GM03348 (cell line): ENCODE results near the gene MESP2.
A peak's percentile ranks its signal among the peaks of the same experiment; 100 is the strongest.

Experiments
- DNase-seq: peaks from one replicate; pipeline ENCODE4 v3.0.0; 2012; ENCODE audit warnings: low spot score

The MESP2 gene

GRCh38 chr15:89755701-89756100, 20.4 kb upstream of the MESP2 start:
- DNase-seq: no peak

GRCh38 chr15:89756897-89757296, 19.2 kb upstream of the MESP2 start:
- DNase-seq: no peak

GRCh38 chr15:89758283-89758682, 17.8 kb upstream of the MESP2 start:
- no peak for DNase-seq

GRCh38 chr15:89758981-89759380, 17.2 kb upstream of the MESP2 start:
- DNase-seq: no peak

- no peak for DNase-seq
These were observed 16.3 kb upstream of the MESP2 start for GRCh38 chr15:89759835-89760234.

GRCh38 chr15:89760303-89761008, 15.7 kb upstream of the MESP2 start:
- peak; percentile 92 for DNase-seq

GRCh38 chr15:89761009-89761831, 14.9 kb upstream of the MESP2 start:
- DNase-seq: no peak

GRCh38 chr15:89761929-89762328, 14.2 kb upstream of the MESP2 start:
- no peak for DNase-seq

GRCh38 chr15:89765694-89766093, 10.4 kb upstream of the MESP2 start:
- DNase-seq: no peak

GRCh38 chr15:89766357-89767311, 9.5 kb upstream of the MESP2 start:
- no peak for DNase-seq

- DNase-seq: no peak
These were observed 8.7 kb upstream of the MESP2 start for GRCh38 chr15:89767411-89767915.

- peak; percentile 47 for DNase-seq
These were observed 8.0 kb upstream of the MESP2 start for GRCh38 chr15:89768071-89768500.

GRCh38 chr15:89769366-89769765, 6.8 kb upstream of the MESP2 start:
- no peak for DNase-seq

- DNase-seq: peak; percentile 56
These were observed 6.1 kb upstream of the MESP2 start for GRCh38 chr15:89770041-89770440.

GRCh38 chr15:89772932-89773583, 3.1 kb upstream of the MESP2 start:
- DNase-seq: peak; percentile 49

- DNase-seq: no peak
These were observed 1.6 kb upstream of the MESP2 start for GRCh38 chr15:89774492-89774891.

- DNase-seq: no peak
These were observed 317 bp upstream of the MESP2 start for GRCh38 chr15:89775815-89776214.

- no peak for DNase-seq
These were observed 1.1 kb downstream of the MESP2 start for GRCh38 chr15:89777073-89777751.

GRCh38 chr15:89777782-89778380, 1.7 kb downstream of the MESP2 start:
- DNase-seq: no peak

- no peak for DNase-seq
These were observed 2.7 kb downstream of the MESP2 start for GRCh38 chr15:89778861-89779260.

- no peak for DNase-seq
These were observed 4.5 kb downstream of the MESP2 start for GRCh38 chr15:89780601-89781000.
